CD14-positive monocyte (primary cell): ENCODE measurements around the gene ZNHIT2. TPM values are rescaled to one million over a fixed set of nuclear protein-coding genes. Genes with fewer than 3 reads are reported as not detected.
"Not testable (repeated sequence)": the region's sequence is repeated elsewhere in the genome, so short reads cannot be mapped to it uniquely, and the experiment has no call there.

Source experiments
- DNase-seq, 3 donors: peaks; one replicate each; pipeline ENCODE4 v3.0.0-alpha.2; 2011 to 2022
- H2AFZ ChIP-seq: 2 replicates; pipeline ENCODE4 v1.6.0; 2012; ENCODE audit warnings: mild to moderate bottlenecking, low read depth, low read length, inconsistent platforms; ENCODE audit not compliant: insufficient read depth, poor library complexity, severe bottlenecking
- H3K27ac ChIP-seq, 2 donors: 1 replicate in 1 of 2; 2 replicates in 1 of 2; pipeline ENCODE4 v1.5.1; 2012 to 2013; ENCODE audit warnings: low read length in 2 of 2, control low read depth in 1 of 2, inconsistent platforms in 1 of 2, low read depth in 1 of 2, mild to moderate bottlenecking in 1 of 2
- H3K27me3 ChIP-seq, 2 donors: one replicate each; pipeline versions ENCODE4 v1.6.0 to v1.6.1; 2011 to 2013; ENCODE audit warnings: low read length in 2 of 2; ENCODE audit not compliant: control insufficient read depth in 2 of 2, insufficient read depth in 2 of 2
- H3K36me3 ChIP-seq, 2 donors: replicated peaks in 1 of 2; 1 replicate in 1 of 2; 2 replicates in 1 of 2; pipeline versions ENCODE4 v1.5.1 to v1.6.1; 2012 to 2013; ENCODE audit warnings: low read length in 2 of 2, control low read depth in 1 of 2, inconsistent platforms in 1 of 2, mild to moderate bottlenecking in 1 of 2; ENCODE audit not compliant: insufficient read depth in 2 of 2, control insufficient read depth in 1 of 2
- H3K4me1 ChIP-seq, 2 donors: 1 replicate in 1 of 2; 2 replicates in 1 of 2; pipeline versions ENCODE4 v1.5.1 to v1.6.1; 2012 to 2013; ENCODE audit warnings: low read length in 2 of 2, control low read depth in 1 of 2, inconsistent platforms in 1 of 2, mild to moderate bottlenecking in 1 of 2, moderate library complexity in 1 of 2; ENCODE audit not compliant: insufficient read depth in 2 of 2, control insufficient read depth in 1 of 2
- H3K4me2 ChIP-seq: replicated peaks from 2 replicates; pipeline ENCODE3; 2012; ENCODE audit warnings: low read length, moderate library complexity, mild to moderate bottlenecking; ENCODE audit not compliant: poor library complexity, severe bottlenecking; ENCODE audit errors: extremely low read depth
- H3K4me3 ChIP-seq, 3 experiments: fragments of 200-600 bp in 1 of 3; sonication (generic) in 1 of 3; replicated peaks in 1 of 3; 1 replicate in 2 of 3; 2 replicates in 1 of 3; pipeline ENCODE4 v1.5.1; 2011 to 2013; ENCODE audit warnings: low read length in 3 of 3, mild to moderate bottlenecking in 3 of 3, control low read depth in 2 of 3, low read depth in 2 of 3, inconsistent platforms in 1 of 3, moderate library complexity in 1 of 3
- H3K79me2 ChIP-seq: 2 replicates; pipeline ENCODE4 v1.6.0; 2012; ENCODE audit warnings: mild to moderate bottlenecking, control low read depth, inconsistent platforms, low read length, moderate library complexity; ENCODE audit not compliant: insufficient read depth
- H3K9ac ChIP-seq: 2 replicates; pipeline ENCODE4 v1.6.0; 2017; ENCODE audit warnings: low read length, mild to moderate bottlenecking; ENCODE audit not compliant: insufficient read depth, poor library complexity, severe bottlenecking
- H3K9me3 ChIP-seq, 2 donors: replicated peaks in 1 of 2; 1 replicate in 1 of 2; 2 replicates in 1 of 2; pipeline versions ENCODE4 v1.5.1 to v1.6.1; 2012 to 2013; ENCODE audit warnings: low read length in 2 of 2, control low read depth in 1 of 2; ENCODE audit not compliant: control insufficient read depth in 1 of 2, insufficient read depth in 1 of 2
- H4K20me1 ChIP-seq: 2 replicates; pipeline ENCODE4 v1.6.0; 2012; ENCODE audit warnings: mild to moderate bottlenecking, low read length, control low read depth, moderate library complexity; ENCODE audit not compliant: insufficient read depth
- H3K27ac Mint-ChIP-seq, 7 donors: one replicate each; pipeline ENCODE4 v1.8.0; 2020; ENCODE audit warnings: mild to moderate bottlenecking in 7 of 7, mixed read lengths in 7 of 7, moderate library complexity in 6 of 7, inconsistent platforms in 2 of 7
- H3K27me3 Mint-ChIP-seq, 3 donors: one replicate each; pipeline ENCODE4 v1.8.0; 2021 to 2022; ENCODE audit warnings: low read depth in 3 of 3, mild to moderate bottlenecking in 3 of 3, mixed read lengths in 3 of 3, moderate library complexity in 3 of 3, inconsistent platforms in 1 of 3
- H3K36me3 Mint-ChIP-seq, 2 donors: one replicate each; pipeline ENCODE4 v1.8.0; 2020; ENCODE audit warnings: mixed read lengths in 2 of 2, inconsistent platforms in 1 of 2, mild to moderate bottlenecking in 1 of 2
- H3K4me1 Mint-ChIP-seq: one replicate; pipeline ENCODE4 v1.8.0; 2020; ENCODE audit warnings: mild to moderate bottlenecking, mixed read lengths
- H3K4me3 Mint-ChIP-seq, 2 donors: one replicate each; pipeline ENCODE4 v1.8.0; 2020; ENCODE audit warnings: mild to moderate bottlenecking in 2 of 2, mixed read lengths in 2 of 2, moderate library complexity in 1 of 2
- H3K9me3 Mint-ChIP-seq, 7 donors: one replicate each; pipeline ENCODE4 v1.8.0; 2020 to 2022; ENCODE audit warnings: mixed read lengths in 7 of 7, mild to moderate bottlenecking in 6 of 7, moderate library complexity in 6 of 7, inconsistent platforms in 2 of 7
- CTCF ChIP-seq: fragments of 200-600 bp; IDR thresholded peaks from one replicate; pipeline ENCODE4 v1.8.0; 2022; ENCODE audit warnings: antibody characterized with exemption, mild to moderate bottlenecking
- WGBS: methylation state at CpG from one replicate; pipeline ENCODE4 v1.1.5; 2013; ENCODE audit warnings: missing lambda C conversion rate; ENCODE audit not compliant: insufficient coverage; 5-methylcytosine and 5-hydroxymethylcytosine counted together
- intact Hi-C, 2 donors: fragments of 100-400 bp; cut with micrococcal nuclease; formaldehyde crosslinking; loops; one replicate each; pipeline versions ENCODE4 v1.15.0 to v1.15.1; 2023
- polyA plus RNA-seq, 3 donors: library from polyadenylated mRNA; depleted of rRNA in 1 of 3; unstranded in 2 of 3; stranded (reverse) in 1 of 3; fragments of 300-500 nt in 2 of 3; fragments of >200 nt in 1 of 3; fragmentation: Illumina TruSeq in 2 of 3; gene quantifications; 1 replicate in 2 of 3; 2 replicates in 1 of 3; pipeline ENCODE4 v1.2.3, GENCODE V29; 2012 to 2021

ZNHIT2 gene
- polyA plus RNA-seq, 3 donors: 2.1 to 9.4 (median 5.8) TPM

- no peaks in the 10 kb centered on the region for H3K36me3 ChIP-seq
- H3K9ac ChIP-seq: peak overlapping the region; percentile 47
- H3K79me2 ChIP-seq: no peaks in the 10 kb centered on the region
- peaks cover 0 to 6% (median 3%) of the 10 kb centered on the region in 7 donors for H3K9me3 Mint-ChIP-seq
- DNase-seq: peak in 2 of 3 donors; percentile 32 to 52
- peak overlapping the region; percentile 70 to 77 for H3K27ac ChIP-seq
- intact Hi-C loops: loop anchor here in 1 of 2 donors (2.0 kb wide), 1 partner anchor 17 kb away; the partner anchor contains the start of gene SYVN1
- peak overlapping the region in 1 of 3 experiments; percentile 24 for H3K4me3 ChIP-seq
- H3K27me3 ChIP-seq: no peaks in the 10 kb centered on the region
- H3K4me1 Mint-ChIP-seq: peaks cover 46% of the 10 kb centered on the region
- H3K4me2 ChIP-seq: peak overlapping the region; percentile 62
- H3K36me3 Mint-ChIP-seq: no peaks in the 10 kb centered on the region
- no peaks in the 10 kb centered on the region for H4K20me1 ChIP-seq
- WGBS: 100% methylated on average over 1 of the region's 3 CpGs
- H3K27ac Mint-ChIP-seq: peak overlapping the region; percentile 87 to 98 (median 96)
- peak overlapping the region in 1 of 2 donors; percentile 78 for H3K4me3 Mint-ChIP-seq
- TF ChIP-seq CTCF: no peak
- peaks cover 0 to 2% (median 0%) of the 10 kb centered on the region in 3 donors for H3K27me3 Mint-ChIP-seq
- H2AFZ ChIP-seq: no peak overlapping the region
- H3K4me1 ChIP-seq: peaks cover 43 to 53% of the 10 kb centered on the region in 2 donors
- H3K9me3 ChIP-seq: peaks cover 4% of the 10 kb centered on the region in 2 donors
Observed at GRCh38 chr11:65151331-65151899, 33.9 kb upstream of the ZNHIT2 start.

GRCh38 chr11:65150509-65151299, 33.2 kb upstream of the ZNHIT2 start:
- Histone ChIP-seq H3K4me1 (peaks cover 43 to 48% of the 10 kb centered on the region in 2 donors), H3K9ac (peak overlapping the region; percentile 47), H3K79me2 (no peaks in the 10 kb centered on the region), H3K27me3 (no peaks in the 10 kb centered on the region), H2AFZ (peak overlapping the region; percentile 50), H3K36me3 (no peaks in the 10 kb centered on the region), H4K20me1 (no peaks in the 10 kb centered on the region), H3K4me3 (peak overlapping the region in 1 of 3 experiments; percentile 24), H3K27ac (peak overlapping the region; percentile 70 to 77), H3K9me3 (peaks cover 4% of the 10 kb centered on the region in 2 donors), H3K4me2 (peak overlapping the region; percentile 62)
- H3K27me3 Mint-ChIP-seq: peaks cover 0 to 2% (median 0%) of the 10 kb centered on the region in 3 donors
- no peak for TF ChIP-seq CTCF
- intact Hi-C loops: loop anchor here in 1 of 2 donors (2.0 kb wide), 1 partner anchor 16 kb away; the partner anchor contains the start of gene SYVN1
- H3K27ac Mint-ChIP-seq: peak overlapping the region; percentile 87 to 98 (median 96)
- peaks cover 47% of the 10 kb centered on the region for H3K4me1 Mint-ChIP-seq
- WGBS: 0% methylated on average over 7 of the region's 12 CpGs
- H3K4me3 Mint-ChIP-seq: peak overlapping the region; percentile 64 to 81
- peak; percentile 95 to 99 (median 99) for DNase-seq
- no peaks in the 10 kb centered on the region for H3K36me3 Mint-ChIP-seq
- peaks cover 0 to 6% (median 3%) of the 10 kb centered on the region in 7 donors for H3K9me3 Mint-ChIP-seq

GRCh38 chr11:65150131-65150508, 32.6 kb upstream of the ZNHIT2 start:
- H3K9me3 ChIP-seq, H3K79me2 ChIP-seq, H3K36me3 Mint-ChIP-seq, H3K36me3 ChIP-seq, DNase-seq, H4K20me1 ChIP-seq, H3K9me3 Mint-ChIP-seq, H3K27me3 ChIP-seq, H3K27me3 Mint-ChIP-seq: not testable (repeated sequence)
- peak overlapping the region; percentile 62 for H3K4me2 ChIP-seq
- H3K4me1 ChIP-seq: peaks cover 43 to 47% of the 10 kb centered on the region in 2 donors
- H3K4me3 Mint-ChIP-seq: peak overlapping the region in 1 of 2 donors; percentile 81
- intact Hi-C loops: loop anchor here in 1 of 2 donors (2.0 kb wide), 1 partner anchor 15 kb away; the partner anchor contains the start of gene SYVN1
- H3K4me1 Mint-ChIP-seq: peaks cover 47% of the 10 kb centered on the region
- peak overlapping the region; percentile 70 to 77 for H3K27ac ChIP-seq
- H2AFZ ChIP-seq: peak overlapping the region; percentile 50
- H3K27ac Mint-ChIP-seq: peak overlapping the region; percentile 87 to 98 (median 96)
- no CpG with 5 or more reads among the region's 10 CpGs for WGBS
- H3K4me3 ChIP-seq: peak overlapping the region in 1 of 3 experiments; percentile 24
- H3K9ac ChIP-seq: peak overlapping the region; percentile 47
